Esophagus muscularis mucosa (tissue), 4 donors: ENCODE data around the gene ADAMTS18. TPM values are rescaled to one million over a fixed set of nuclear protein-coding genes. Genes with fewer than 3 reads are reported as not detected.

ENCODE experiments used
- DNase-seq: peaks from one replicate; pipeline ENCODE4 v3.0.0-alpha.2; 2017; ENCODE audit errors: extremely low spot score
- H3K27ac ChIP-seq, 4 donors: fragments of 200-600 bp; sonication (generic); replicated peaks in 1 of 4; 1 replicate in 3 of 4; 2 replicates in 1 of 4; pipeline ENCODE4 v1.5.1; 2016 to 2019; ENCODE audit warnings: mild to moderate bottlenecking in 1 of 4
- H3K27me3 ChIP-seq, 4 donors: fragments of 200-600 bp; sonication (generic); one replicate each; pipeline versions ENCODE4 v1.5.1 to v1.6.0; 2016 to 2019
- H3K36me3 ChIP-seq, 4 donors: fragments of 200-600 bp; sonication (generic); one replicate each; pipeline ENCODE4 v1.5.1; 2016 to 2019
- H3K4me1 ChIP-seq, 4 donors: fragments of 200-600 bp; sonication (generic); one replicate each; pipeline ENCODE4 v1.5.1; 2016 to 2019
- H3K4me3 ChIP-seq, 4 donors: fragments of 200-600 bp; sonication (generic); 1 replicate in 2 of 4; 2 replicates in 2 of 4; pipeline ENCODE4 v1.5.1; 2016 to 2019; ENCODE audit warnings: mild to moderate bottlenecking in 4 of 4, moderate library complexity in 1 of 4
- H3K9me3 ChIP-seq, 4 donors: fragments of 200-600 bp; sonication (generic); 1 replicate in 3 of 4; 2 replicates in 1 of 4; pipeline ENCODE4 v1.5.1; 2016 to 2019
- EP300 ChIP-seq: sonication (generic); formaldehyde crosslinking; IDR thresholded peaks from one replicate; pipeline ENCODE4 v1.6.1; 2017; ENCODE audit warnings: antibody characterized with exemption
- POLR2A ChIP-seq: fragments of 450-650 bp; IDR thresholded peaks from one replicate; pipeline ENCODE4 v1.6.1; 2017; ENCODE audit warnings: antibody characterized with exemption, moderate library complexity, mild to moderate bottlenecking, low read depth
- POLR2AphosphoS5 ChIP-seq, 2 donors: sonication (generic); formaldehyde crosslinking; IDR thresholded peaks; one replicate each; pipeline ENCODE4 v1.6.1; 2017; ENCODE audit warnings: antibody characterized with exemption in 2 of 2
- WGBS: methylation state at CpG from one replicate; pipeline ENCODE4 v1.1.5; 2018; 5-methylcytosine and 5-hydroxymethylcytosine counted together
- intact Hi-C: fragments of 100-400 bp; cut with DNase I; formaldehyde crosslinking; loops from one replicate; pipeline ENCODE4 v1.15.1; 2023
- total RNA-seq, 4 donors: library from RNA; depleted of rRNA; stranded (reverse); fragments of >200 nt; gene quantifications; one replicate each; pipeline versions ENCODE4 v1.1.0 to v1.2.1, GENCODE V29; 2016
- TF ChIP-seq, protein P1 (sequence below), 3 experiments: fragments of 200-600 bp in 2 of 3; fragments of 450-650 bp in 1 of 3; sonication (generic) in 2 of 3; IDR thresholded peaks; one replicate each; pipeline ENCODE4 v1.5.1; 2017 to 2019; ENCODE audit warnings: antibody characterized with exemption in 3 of 3, mild to moderate bottlenecking in 2 of 3, moderate library complexity in 1 of 3

Gene ADAMTS18
- total RNA-seq, 4 donors from 2014 or later, result 0.45 TPM; not detected in 3

DNA sequence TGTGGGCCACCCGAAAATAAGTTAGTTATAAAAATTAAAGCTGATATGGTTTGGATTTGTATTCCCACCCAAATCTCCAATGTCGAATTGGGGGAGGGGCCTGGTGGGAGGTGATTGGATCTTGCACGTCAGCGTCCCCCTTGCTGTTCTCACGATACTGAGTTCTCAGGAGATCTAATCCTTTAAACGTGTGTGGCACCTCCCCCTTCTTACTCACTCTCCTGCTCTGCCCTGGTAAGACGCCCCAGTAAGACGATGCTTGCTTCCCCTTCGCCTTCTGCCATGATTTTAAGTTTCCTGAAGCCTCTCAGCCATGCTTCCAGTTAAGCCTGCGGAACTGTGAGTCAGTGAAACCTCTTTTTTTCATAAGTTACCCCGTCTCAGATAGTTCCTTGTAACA, 200.2 kb downstream of the ADAMTS18 start:
- TF ChIP-seq POLR2A, result no peak
- TF ChIP-seq POLR2AphosphoS5 (IDR thresholded peaks at IDR 0.05), result no peak
- no peak for TF ChIP-seq EP300
- TF ChIP-seq, protein P1, sequence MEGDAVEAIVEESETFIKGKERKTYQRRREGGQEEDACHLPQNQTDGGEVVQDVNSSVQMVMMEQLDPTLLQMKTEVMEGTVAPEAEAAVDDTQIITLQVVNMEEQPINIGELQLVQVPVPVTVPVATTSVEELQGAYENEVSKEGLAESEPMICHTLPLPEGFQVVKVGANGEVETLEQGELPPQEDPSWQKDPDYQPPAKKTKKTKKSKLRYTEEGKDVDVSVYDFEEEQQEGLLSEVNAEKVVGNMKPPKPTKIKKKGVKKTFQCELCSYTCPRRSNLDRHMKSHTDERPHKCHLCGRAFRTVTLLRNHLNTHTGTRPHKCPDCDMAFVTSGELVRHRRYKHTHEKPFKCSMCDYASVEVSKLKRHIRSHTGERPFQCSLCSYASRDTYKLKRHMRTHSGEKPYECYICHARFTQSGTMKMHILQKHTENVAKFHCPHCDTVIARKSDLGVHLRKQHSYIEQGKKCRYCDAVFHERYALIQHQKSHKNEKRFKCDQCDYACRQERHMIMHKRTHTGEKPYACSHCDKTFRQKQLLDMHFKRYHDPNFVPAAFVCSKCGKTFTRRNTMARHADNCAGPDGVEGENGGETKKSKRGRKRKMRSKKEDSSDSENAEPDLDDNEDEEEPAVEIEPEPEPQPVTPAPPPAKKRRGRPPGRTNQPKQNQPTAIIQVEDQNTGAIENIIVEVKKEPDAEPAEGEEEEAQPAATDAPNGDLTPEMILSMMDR (IDR thresholded peaks at IDR 0.05), result no peak
- Histone ChIP-seq H3K4me3 (no peak overlapping the region), H3K27ac (no peak overlapping the region), H3K9me3 (no peaks in the 10 kb centered on the region), H3K4me1 (peaks cover 0 to 8% (median 7%) of the 10 kb centered on the region in 4 donors), H3K36me3 (no peaks in the 10 kb centered on the region), H3K27me3 (peaks cover 0 to 19% (median 0%) of the 10 kb centered on the region in 4 donors)
- DNase-seq, result no peak
- 39% methylated on average over 11 of the region's 11 CpGs for WGBS
- intact Hi-C loops, result loop anchor here (10.0 kb wide), 1 partner anchor 430 kb away; no protein-coding TSS in a partner anchor

DNA sequence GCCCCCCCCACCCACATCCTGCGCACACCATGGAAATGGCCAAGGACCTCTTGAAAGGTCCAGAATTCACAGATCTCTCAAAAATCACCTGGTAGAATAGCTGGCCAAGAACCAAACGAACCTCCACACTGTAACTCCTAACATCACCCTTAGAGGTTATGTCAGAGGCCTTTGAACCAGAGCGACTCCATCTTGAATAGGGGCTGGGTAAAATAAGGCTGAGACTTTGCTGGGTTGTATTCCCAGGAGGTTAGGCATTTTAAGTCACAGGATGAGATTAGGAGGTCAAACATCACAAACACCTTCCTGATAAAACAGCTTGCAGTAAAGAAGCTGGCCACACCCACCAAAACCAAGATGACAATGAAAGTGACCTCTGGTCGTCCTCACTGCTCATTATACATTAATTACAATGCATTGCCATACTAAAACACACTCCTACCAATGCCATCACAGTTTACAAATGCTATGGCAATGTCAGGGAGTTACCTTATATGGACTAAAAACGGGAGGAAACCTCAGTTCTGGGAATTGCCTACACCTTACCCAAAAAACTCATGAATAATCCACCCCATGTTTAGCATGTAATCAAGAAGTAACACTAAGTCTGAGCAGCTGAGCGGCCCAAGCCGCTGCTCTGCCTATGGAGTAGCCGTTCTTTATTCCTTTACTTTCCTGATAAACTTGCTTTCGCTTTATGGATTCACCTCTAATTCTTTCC, 200.9 kb downstream of the ADAMTS18 start:
- WGBS, result 72% methylated on average over 9 of the region's 9 CpGs
- Histone ChIP-seq H3K4me3 (no peak overlapping the region), H3K27ac (no peak overlapping the region), H3K27me3 (peaks cover 0 to 19% (median 0%) of the 10 kb centered on the region in 4 donors), H3K36me3 (no peaks in the 10 kb centered on the region), H3K9me3 (no peaks in the 10 kb centered on the region), H3K4me1 (peaks cover 0 to 8% (median 7%) of the 10 kb centered on the region in 4 donors)
- no peak for DNase-seq
- intact Hi-C loops, result loop anchor here (10.0 kb wide), 1 partner anchor 431 kb away; no protein-coding TSS in a partner anchor
- TF ChIP-seq POLR2AphosphoS5 (IDR thresholded peaks at IDR 0.05) (no peak), EP300 (no peak), POLR2A (no peak)
- TF ChIP-seq, protein P1 (IDR thresholded peaks at IDR 0.05), result no peak

Other genes with a start within 250 kb of the ADAMTS18 start
- gene MON1B, start 243.8 kb downstream of the ADAMTS18 start, total RNA-seq, result 10 to 100 TPM; 19.1 to 33.8 (median 29.1) TPM
- 1 to 10 TPM in 1 of 4 donors, under 1 TPM in 1, not detected in 2; 0.57 to 4.3 TPM for gene SYCE1L, start 235.6 kb downstream of the ADAMTS18 start, total RNA-seq